Vagina (tissue), 2 donors: Measurements from ENCODE around the gene GPR42.

ENCODE experiments used
- POLR2A ChIP-seq, 2 donors: fragments of 450-650 bp; IDR thresholded peaks; one replicate each; pipeline ENCODE4 v1.6.1; 2017; ENCODE audit warnings: antibody characterized with exemption in 2 of 2, mild to moderate bottlenecking in 2 of 2, moderate library complexity in 2 of 2
- POLR2AphosphoS5 ChIP-seq, 2 donors: sonication (generic); formaldehyde crosslinking; IDR thresholded peaks; one replicate each; pipeline ENCODE4 v1.9.0; 2017; ENCODE audit warnings: antibody characterized with exemption in 2 of 2, mild to moderate bottlenecking in 2 of 2, low read depth in 1 of 2; ENCODE audit not compliant: insufficient read depth in 1 of 2
- TF ChIP-seq, protein P1 (sequence below), 3 experiments: fragments of 450-650 bp in 2 of 3; fragments of 200-600 bp in 1 of 3; sonication (generic) in 1 of 3; IDR thresholded peaks; one replicate each; pipeline ENCODE4 v1.5.1; 2017 to 2019; ENCODE audit warnings: antibody characterized with exemption in 3 of 3, mild to moderate bottlenecking in 2 of 3, moderate library complexity in 2 of 3

DNA sequence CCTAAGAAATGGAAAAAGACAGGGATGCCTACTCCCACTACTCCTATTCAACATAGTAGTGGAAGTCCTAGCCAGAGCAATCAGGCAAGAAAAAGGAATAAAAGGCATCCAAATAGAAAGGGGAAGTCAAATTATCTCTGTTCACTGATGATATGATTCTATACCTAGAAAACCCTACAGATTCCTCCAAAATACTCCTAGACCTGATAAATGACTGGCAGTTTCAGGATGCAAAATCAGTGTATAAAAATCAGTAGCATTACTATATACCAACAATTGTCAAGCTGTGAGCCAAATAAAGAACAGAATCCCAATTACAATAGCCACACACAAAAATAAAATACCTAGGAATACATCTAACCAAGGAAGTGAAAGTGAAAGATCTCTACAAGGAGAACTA lies 1.3 kb upstream of the GPR42 start:
- TF ChIP-seq, protein P1, sequence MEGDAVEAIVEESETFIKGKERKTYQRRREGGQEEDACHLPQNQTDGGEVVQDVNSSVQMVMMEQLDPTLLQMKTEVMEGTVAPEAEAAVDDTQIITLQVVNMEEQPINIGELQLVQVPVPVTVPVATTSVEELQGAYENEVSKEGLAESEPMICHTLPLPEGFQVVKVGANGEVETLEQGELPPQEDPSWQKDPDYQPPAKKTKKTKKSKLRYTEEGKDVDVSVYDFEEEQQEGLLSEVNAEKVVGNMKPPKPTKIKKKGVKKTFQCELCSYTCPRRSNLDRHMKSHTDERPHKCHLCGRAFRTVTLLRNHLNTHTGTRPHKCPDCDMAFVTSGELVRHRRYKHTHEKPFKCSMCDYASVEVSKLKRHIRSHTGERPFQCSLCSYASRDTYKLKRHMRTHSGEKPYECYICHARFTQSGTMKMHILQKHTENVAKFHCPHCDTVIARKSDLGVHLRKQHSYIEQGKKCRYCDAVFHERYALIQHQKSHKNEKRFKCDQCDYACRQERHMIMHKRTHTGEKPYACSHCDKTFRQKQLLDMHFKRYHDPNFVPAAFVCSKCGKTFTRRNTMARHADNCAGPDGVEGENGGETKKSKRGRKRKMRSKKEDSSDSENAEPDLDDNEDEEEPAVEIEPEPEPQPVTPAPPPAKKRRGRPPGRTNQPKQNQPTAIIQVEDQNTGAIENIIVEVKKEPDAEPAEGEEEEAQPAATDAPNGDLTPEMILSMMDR (IDR thresholded peaks at IDR 0.05) = no peak
- no peak for TF ChIP-seq POLR2AphosphoS5 (IDR thresholded peaks at IDR 0.05; ENCODE audit: insufficient read depth in 1 of 2, low read depth in 1 of 2)
- no peak for TF ChIP-seq POLR2A (IDR thresholded peaks at IDR 0.05)
